ENCODE results near the gene CERT1. TPM values are rescaled to one million over a fixed set of nuclear protein-coding genes. Genes with fewer than 3 reads are reported as not detected.

CERT1 gene
- total RNA-seq, 1 experiment from 2014 or later: 30.0 TPM

DNA sequence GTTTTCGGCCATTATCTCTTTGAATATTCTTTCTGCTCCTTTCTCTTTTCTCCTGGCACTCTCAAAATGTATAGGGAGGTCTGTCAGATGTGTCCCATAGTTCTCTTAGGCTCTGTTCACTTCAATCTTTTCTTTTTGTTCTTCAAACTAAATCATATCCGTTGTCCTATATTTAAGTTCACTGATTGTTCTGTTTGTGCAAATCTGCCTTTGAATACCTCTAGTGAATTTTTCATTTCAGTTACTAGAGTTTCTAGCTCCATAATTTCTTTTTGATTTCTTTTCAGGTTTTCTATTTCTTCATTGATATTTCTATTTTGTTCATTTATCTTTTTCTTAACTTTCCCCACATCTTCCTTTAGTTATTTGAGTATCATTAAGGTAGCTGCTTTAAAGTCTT, 65.4 kb downstream of the CERT1 start:
- no TSS peak for BruUV-seq (replicated peaks)
- Histone ChIP-seq H3K27ac (ENCODE audit: low read depth, low read length, poor library complexity, severe bottlenecking) (no peak overlapping the region), H3K9me3 (ENCODE audit: low read depth, low read length, poor library complexity, severe bottlenecking) (peaks cover 3% of the 10 kb centered on the region), H3K36me3 (ENCODE audit: insufficient read depth, low read length, poor library complexity, severe bottlenecking) (no peaks in the 10 kb centered on the region), H3K4me1 (ENCODE audit: insufficient read depth, low read length, poor library complexity, severe bottlenecking) (no peaks in the 10 kb centered on the region), H3K27me3 (replicated peaks; ENCODE audit: insufficient read depth, low read depth, low read length, poor library complexity) (no peaks in the 10 kb centered on the region), H3K4me3 (ENCODE audit: low read depth, low read length, poor library complexity, severe bottlenecking) (no peak overlapping the region)
- no peak for DNase-seq (ENCODE audit: low spot score)
- POLR2A ChIA-PET (ENCODE audit: low non-redundant PET): no interaction called here
- TF ChIP-seq, protein P1, sequence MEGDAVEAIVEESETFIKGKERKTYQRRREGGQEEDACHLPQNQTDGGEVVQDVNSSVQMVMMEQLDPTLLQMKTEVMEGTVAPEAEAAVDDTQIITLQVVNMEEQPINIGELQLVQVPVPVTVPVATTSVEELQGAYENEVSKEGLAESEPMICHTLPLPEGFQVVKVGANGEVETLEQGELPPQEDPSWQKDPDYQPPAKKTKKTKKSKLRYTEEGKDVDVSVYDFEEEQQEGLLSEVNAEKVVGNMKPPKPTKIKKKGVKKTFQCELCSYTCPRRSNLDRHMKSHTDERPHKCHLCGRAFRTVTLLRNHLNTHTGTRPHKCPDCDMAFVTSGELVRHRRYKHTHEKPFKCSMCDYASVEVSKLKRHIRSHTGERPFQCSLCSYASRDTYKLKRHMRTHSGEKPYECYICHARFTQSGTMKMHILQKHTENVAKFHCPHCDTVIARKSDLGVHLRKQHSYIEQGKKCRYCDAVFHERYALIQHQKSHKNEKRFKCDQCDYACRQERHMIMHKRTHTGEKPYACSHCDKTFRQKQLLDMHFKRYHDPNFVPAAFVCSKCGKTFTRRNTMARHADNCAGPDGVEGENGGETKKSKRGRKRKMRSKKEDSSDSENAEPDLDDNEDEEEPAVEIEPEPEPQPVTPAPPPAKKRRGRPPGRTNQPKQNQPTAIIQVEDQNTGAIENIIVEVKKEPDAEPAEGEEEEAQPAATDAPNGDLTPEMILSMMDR (conservative IDR thresholded peaks at IDR 0.05; ENCODE audit: low read depth, low read length): no peak
- no peak for TF ChIP-seq EZH2 (IDR thresholded peaks at IDR 0.05; ENCODE audit: borderline replicate concordance, low read depth, low read length, poor library complexity, severe bottlenecking)
- intact Hi-C loops (cut with micrococcal nuclease; ENCODE audit: unreplicated experiment): no loop called here
- CTCF ChIA-PET: no interaction called here

DNA sequence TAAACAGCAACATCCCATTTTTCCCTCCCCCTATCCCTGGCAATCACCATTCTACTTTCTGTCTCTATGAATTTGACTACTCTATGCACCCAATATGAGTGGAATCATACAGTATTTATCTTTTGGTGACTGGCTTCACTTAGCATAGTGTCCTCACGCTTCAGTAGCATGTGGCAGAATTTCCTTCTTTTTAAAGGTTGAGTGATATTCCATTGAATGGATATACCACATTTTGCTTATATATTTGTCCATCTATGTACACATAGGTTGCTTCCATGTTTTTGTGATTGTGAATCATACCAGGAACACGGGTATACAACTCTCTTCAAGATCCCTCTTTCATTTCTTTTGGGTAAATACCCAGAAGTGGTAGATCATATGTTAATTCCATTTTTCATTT, 69.9 kb downstream of the CERT1 start:
- CTCF ChIA-PET: no interaction called here
- Histone ChIP-seq H3K4me3 (ENCODE audit: low read depth, low read length, poor library complexity, severe bottlenecking) (no peak overlapping the region), H3K27me3 (replicated peaks; ENCODE audit: insufficient read depth, low read depth, low read length, poor library complexity) (no peaks in the 10 kb centered on the region), H3K9me3 (ENCODE audit: low read depth, low read length, poor library complexity, severe bottlenecking) (peaks cover 3% of the 10 kb centered on the region), H3K36me3 (ENCODE audit: insufficient read depth, low read length, poor library complexity, severe bottlenecking) (no peaks in the 10 kb centered on the region), H3K4me1 (ENCODE audit: insufficient read depth, low read length, poor library complexity, severe bottlenecking) (no peaks in the 10 kb centered on the region), H3K27ac (ENCODE audit: low read depth, low read length, poor library complexity, severe bottlenecking) (no peak overlapping the region)
- no peak for DNase-seq (ENCODE audit: low spot score)
- intact Hi-C loops (cut with micrococcal nuclease; ENCODE audit: unreplicated experiment): no loop called here
- TF ChIP-seq, protein P1 (conservative IDR thresholded peaks at IDR 0.05; ENCODE audit: low read depth, low read length): no peak
- TF ChIP-seq EZH2 (IDR thresholded peaks at IDR 0.05; ENCODE audit: borderline replicate concordance, low read depth, low read length, poor library complexity, severe bottlenecking): no peak
- no TSS peak for BruUV-seq (replicated peaks)
- POLR2A ChIA-PET (ENCODE audit: low non-redundant PET): no interaction called here

DNA sequence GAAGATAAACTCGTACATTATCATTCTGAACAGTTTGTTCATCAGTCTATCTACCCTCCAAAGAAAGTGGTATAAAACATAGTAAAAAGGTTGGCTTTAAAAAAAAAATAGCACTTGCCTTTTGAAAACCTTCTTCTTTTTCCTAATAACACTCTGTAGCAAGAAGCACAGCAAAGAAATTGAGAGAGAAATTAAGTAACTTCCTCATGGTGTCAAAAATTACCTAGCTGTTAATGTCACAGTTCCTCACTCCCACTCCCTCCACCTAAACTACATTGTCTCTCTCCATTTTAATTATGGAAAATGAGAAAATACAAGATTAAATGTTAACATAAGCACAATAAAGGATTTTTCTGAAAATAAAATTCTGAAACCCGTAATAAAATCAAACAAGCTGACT, 72.2 kb downstream of the CERT1 start:
- CTCF ChIA-PET: no interaction called here

More for the DNA sequence above, 72.2 kb downstream of the CERT1 start:
- no peak for DNase-seq (ENCODE audit: low spot score)
- Histone ChIP-seq H3K4me3 (ENCODE audit: low read depth, low read length, poor library complexity, severe bottlenecking) (no peak overlapping the region), H3K27me3 (replicated peaks; ENCODE audit: insufficient read depth, low read depth, low read length, poor library complexity) (no peaks in the 10 kb centered on the region), H3K4me1 (ENCODE audit: insufficient read depth, low read length, poor library complexity, severe bottlenecking) (no peaks in the 10 kb centered on the region), H3K36me3 (ENCODE audit: insufficient read depth, low read length, poor library complexity, severe bottlenecking) (no peaks in the 10 kb centered on the region), H3K27ac (ENCODE audit: low read depth, low read length, poor library complexity, severe bottlenecking) (no peak overlapping the region), H3K9me3 (ENCODE audit: low read depth, low read length, poor library complexity, severe bottlenecking) (no peaks in the 10 kb centered on the region)
- intact Hi-C loops (cut with micrococcal nuclease; ENCODE audit: unreplicated experiment): no loop called here
- POLR2A ChIA-PET (ENCODE audit: low non-redundant PET): interaction anchor here (0.6 kb wide), 1 partner anchor 22 kb away, joined by 3 read pairs; no protein-coding TSS in a partner anchor
- no TSS peak for BruUV-seq (replicated peaks)
- TF ChIP-seq EZH2 (IDR thresholded peaks at IDR 0.05; ENCODE audit: borderline replicate concordance, low read depth, low read length, poor library complexity, severe bottlenecking): no peak
- TF ChIP-seq, protein P1 (conservative IDR thresholded peaks at IDR 0.05; ENCODE audit: low read depth, low read length): no peak
